DMS114 treated with DMSO at 0.1 percent for 48 hours (cell line): ENCODE data around the gene KLF6.

Experiments
- DNase-seq: peaks from one replicate; lab custom pipeline; 2025; ENCODE audit not compliant: unreplicated experiment; lab: John Stamatoyannopoulos, UW

KLF6 gene

DNA sequence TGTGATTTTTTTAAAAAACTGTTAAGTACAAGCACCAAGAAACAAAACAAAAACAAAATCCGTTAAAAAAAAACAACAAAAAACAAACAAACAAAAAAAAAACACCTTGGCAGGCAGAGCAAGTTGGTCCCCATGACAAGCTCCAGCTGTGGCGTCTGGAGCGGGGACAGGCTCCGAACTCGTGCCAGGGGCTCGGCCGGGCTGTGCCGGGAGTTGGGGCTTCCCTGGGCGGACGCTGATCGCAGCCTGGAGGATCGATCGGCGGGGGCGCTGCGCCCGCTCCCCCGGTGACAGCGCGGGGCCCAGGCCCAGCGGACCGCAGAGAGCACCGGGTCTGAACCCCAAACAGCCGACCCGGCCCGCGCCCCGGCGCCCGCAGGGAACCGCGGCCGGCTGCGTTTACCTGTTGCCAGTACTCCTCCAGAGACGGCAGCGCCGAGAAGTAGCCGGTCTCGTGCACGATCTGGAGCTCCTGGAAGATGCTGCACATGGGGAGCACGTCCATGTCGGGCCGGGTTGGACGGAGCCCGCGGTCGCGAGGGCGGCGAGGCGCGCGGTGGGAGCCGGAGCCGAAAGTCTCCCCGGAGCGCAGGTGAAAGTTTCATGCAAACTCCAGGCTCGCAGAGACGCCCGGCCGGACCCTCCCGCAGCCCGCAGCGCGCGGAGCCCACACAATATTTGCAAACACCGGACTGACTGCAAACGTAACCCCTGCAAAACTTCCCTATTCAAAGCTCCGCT lies at the start of gene KLF6:
Gene KLF6 (minus strand): TSS at position 700 of the 741 bp plus-strand sequence. CDS start 195 bp downstream, at position 505.
- DNase-seq: no peak

GRCh38 chr10:3834404-3834803 lies 49.4 kb upstream of the KLF6 start:
- DNase-seq: no peak

DNA sequence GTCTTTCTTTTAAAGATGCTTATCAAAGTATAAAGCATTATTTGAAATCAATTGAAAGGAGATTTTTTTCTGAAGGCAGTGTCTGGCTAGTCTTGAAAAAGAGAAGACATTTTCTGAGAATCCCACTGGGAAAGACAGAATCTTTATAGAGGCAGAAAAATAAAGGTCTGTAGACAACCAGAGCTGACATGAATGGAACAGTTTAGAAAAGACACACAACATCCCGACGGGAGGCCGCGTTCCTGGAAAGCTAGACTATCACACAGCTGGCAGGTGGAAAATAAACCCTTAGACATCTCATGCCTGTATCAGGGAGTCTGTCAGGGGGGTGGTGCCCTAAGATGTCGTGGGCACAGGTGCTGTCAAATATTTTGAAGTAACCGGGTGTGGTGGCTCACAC lies 48.0 kb upstream of the KLF6 start:
- DNase-seq: no peak

GRCh38 chr10:3832022-3832786 lies 47.2 kb upstream of the KLF6 start:
- DNase-seq: no peak

- DNase-seq: no peak
Observed at GRCh38 chr10:3831608-3832007, 46.6 kb upstream of the KLF6 start.

- no peak for DNase-seq
Observed at GRCh38 chr10:3830946-3831345, 45.9 kb upstream of the KLF6 start.

DNA sequence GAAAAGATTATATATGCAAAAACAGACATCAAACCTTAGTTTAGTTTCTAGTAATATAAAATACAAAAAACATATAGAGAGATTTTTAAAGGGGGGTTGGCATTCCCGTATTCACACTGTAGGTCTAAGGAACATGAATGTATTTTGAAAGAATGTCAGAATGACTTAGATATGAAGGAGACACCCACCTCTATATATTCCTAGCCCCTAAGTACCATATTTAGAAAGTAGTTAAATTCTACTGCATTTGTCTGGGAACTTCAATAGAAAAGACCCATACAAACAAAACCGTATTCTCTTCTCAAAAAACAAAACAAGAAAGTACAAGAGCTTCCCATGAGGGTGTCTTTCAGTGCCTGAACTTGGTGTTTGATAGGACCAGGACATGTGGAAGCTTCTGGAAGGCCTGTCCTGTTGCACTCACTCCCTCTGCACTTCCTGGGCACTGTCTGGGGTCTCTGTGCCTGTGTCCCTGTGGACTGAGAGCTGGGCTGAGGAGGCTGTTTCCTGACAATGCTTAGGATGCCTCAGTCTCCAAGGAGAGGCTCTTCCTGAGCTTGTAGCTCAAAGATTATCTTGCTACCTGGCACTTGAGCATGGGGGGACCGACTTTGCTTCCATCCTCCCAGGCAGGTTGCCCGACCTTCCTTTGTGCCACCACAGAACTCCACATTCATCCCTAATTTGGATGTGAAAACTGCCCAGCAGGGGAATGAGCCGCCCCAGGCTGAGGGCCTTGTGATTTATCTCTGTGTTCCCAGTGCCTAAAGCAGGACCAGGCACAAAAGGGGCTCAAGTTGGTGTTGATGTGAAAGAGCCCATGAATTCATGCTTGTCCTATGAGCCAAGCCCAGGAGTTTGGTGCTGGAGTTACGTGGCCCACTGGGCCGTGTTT lies 44.4 kb upstream of the KLF6 start:
- DNase-seq: no peak

DNA sequence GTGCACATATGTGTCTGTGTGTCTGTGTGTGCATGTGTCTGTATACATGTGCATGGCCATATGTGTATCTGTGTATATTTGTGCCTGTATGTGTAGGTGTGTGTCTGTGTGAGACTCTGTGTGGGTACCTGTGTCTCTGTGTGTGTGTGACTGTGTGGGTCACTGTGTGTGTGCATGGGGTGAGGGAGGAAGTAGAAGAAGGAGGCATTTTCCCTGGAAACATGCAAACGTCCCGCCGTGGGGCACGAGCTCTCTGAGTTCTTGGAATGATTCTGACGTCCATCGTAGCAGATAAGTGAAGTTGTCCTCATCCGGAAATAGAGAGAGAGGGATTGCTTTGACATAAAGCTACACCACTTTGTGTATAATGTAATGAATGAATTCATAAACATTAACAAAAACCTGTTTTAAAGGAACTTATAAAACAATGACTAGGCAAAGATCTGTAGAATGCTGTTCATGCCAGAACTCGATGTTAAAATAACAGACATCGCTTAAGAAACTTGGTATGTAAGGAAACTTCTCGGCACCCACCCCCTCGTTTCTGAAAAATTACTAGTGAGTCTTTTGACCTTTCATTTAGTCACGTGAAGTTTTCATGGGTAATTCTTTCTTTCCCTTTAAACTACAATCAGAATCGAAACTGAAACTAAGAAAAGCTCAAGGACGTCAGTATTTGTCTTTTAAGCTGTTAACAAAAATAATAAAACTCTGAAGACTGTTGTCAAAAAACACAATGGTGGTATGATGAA lies 43.6 kb upstream of the KLF6 start:
- no peak for DNase-seq

DNA sequence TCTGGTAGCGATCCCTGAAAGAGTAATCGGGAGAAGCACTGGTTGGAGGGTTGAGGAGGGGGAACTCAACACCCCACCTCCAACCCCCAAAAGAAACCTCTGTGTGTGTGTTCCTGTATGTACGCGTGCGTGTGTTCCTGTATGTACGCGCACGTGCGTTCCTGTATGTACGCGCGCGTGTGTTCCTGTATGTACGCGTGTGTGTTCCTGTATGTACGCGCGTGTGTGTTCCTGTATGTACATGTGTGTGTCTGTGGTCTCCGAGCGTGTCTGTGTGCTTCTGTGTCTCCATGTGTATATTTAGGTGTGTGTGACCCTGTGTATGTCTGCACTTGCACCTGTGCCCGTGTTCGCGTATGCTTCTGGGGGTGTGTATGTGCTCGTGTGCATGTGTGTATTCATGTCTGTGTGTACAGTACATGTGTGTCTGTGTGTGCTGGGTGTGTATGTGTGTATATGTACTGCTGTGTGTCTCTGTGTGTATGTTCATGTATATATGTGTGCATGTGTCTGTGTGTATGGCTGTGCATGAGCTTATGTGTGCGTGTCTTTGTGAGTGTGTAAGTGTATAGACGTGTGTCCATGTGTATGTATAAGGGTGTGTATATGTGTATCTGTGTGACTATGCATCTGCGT lies 42.9 kb upstream of the KLF6 start:
- DNase-seq: no peak

GRCh38 chr10:3827266-3827665 lies 42.3 kb upstream of the KLF6 start:
- no peak for DNase-seq

DNA sequence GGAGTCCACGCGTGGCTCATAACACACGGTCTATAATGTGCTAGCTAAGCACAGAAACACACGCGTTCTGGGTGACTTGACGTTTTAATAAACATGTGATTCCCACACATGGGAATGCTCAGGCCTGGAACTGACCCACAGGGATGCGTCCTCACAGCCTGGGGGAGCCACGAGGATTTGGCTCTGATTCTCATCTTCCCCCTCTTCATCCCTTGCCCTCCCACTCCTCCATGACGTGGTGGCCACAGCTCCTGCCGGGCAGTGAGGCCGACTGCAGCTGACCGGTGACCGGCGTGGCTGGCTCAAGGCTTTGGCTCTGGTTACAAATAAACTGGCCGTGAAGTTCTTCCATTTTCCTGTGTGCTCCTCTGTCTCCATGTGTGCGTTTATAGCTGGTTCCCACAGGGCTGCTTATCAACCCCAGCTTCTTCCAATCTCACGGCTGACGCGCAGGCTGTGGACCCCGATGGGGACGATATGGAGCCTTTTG lies 40.9 kb upstream of the KLF6 start:
- no peak for DNase-seq

DNA sequence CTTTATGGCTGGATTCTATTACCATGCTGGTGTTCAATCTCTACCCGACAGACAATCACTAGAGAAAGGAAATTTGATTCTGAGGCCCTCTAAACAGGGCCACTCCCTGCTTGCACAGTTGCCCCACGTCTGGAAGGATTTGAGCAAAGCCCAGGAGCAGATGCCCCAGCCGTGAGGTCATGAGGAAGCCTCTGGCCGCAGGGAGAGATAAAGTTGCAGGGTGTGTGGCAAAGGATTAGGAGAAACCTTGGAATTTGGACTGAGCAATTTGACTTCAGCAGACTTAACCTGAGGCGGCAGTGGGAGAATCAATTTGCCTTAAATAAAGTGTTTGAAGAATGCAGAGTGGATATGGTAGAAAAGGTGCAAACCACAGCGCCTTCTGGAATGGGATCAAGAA lies 40.2 kb upstream of the KLF6 start:
- no peak for DNase-seq

DNA sequence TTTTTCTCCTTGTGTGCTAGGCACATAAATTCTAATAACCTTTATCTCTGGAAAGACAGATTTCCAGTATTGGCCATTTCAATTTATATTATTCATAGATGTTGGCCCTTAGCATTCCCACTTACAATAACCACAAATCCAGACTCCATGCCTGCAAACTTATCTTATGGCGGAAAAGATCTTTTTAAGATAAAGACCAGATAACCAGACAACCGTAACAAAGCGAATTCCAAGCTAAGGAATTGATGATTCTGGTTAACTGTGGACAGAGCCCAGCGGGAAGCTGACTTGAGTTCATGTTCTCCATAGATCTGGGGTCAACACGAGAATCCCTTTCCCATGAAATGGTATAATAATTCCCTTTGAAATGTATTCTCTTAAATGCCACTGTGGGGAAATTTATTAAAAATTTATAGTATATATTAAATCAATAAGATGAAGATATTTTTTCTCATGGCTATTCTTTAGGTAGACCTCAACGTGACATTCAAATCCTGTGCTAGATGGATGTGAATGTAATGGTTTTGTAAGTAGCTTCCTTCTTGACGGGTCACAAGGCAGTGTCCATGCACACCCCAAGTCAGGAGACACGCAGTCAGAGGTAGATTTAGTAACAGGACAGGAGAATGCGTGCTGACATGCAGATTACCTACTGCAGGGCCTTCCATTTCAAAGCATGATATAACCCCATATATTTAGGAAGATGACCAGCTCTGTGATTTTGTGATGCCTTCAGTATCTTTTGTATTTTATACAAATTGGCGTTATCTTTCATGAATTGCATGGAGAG lies 37.7 kb upstream of the KLF6 start:
- DNase-seq: no peak

DNA sequence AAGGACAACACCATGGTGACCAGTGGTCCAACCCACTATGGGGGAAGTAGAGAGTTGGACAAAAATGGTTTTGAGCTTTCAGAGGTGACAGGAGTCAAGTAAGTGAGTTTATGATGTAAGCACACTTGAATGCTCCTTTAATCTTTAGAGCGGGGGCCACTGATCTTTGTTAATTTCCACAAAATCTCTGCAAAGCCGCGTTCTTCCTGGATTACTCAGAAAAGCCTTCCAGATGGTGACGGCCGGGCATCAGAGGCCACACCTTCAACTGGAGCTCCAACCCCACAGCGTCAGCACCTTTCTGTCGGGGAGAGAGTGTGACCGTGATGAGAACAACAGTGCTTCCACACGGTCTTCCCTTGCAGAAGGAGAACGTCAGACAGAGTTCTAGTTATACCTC lies 35.2 kb upstream of the KLF6 start:
- no peak for DNase-seq

DNA sequence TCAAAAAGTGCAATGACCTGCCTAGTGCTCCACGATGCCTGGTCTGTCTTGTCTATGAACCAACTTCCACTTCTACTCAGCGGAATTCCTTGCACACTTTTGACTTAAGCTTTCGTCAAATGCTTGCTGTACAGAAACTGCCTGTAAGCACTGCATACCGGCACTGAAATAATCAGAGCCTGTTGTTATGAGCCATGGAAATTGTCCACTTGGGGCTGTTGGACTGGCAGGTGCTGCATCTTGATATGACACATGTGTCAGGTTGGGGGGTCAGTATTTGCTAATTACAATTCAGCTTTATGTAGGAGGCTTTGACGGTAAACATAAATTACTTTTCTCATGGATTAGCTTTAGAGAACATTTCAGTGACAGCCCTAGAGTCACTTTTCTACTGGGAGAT lies 32.0 kb upstream of the KLF6 start:
- DNase-seq: no peak

DNA sequence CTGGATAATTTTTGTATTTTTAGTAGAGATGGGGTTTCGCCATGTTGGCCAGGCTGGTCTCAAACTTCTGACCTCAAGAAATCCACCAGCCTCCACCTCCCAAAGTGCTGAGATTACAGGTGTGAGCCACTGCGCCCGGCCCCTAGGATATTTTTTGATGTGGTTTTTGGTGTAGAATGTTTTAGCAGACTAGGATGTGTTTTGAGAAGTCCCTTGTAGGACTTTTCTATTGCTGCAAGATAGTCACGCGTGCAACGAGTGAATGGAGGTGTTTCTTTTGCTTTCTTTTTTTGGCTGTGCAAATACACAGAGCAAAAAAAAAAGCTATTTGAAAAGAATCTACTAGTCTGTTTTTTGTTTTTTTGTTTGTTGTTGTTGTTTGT lies 29.8 kb upstream of the KLF6 start:
- DNase-seq: no peak

DNA sequence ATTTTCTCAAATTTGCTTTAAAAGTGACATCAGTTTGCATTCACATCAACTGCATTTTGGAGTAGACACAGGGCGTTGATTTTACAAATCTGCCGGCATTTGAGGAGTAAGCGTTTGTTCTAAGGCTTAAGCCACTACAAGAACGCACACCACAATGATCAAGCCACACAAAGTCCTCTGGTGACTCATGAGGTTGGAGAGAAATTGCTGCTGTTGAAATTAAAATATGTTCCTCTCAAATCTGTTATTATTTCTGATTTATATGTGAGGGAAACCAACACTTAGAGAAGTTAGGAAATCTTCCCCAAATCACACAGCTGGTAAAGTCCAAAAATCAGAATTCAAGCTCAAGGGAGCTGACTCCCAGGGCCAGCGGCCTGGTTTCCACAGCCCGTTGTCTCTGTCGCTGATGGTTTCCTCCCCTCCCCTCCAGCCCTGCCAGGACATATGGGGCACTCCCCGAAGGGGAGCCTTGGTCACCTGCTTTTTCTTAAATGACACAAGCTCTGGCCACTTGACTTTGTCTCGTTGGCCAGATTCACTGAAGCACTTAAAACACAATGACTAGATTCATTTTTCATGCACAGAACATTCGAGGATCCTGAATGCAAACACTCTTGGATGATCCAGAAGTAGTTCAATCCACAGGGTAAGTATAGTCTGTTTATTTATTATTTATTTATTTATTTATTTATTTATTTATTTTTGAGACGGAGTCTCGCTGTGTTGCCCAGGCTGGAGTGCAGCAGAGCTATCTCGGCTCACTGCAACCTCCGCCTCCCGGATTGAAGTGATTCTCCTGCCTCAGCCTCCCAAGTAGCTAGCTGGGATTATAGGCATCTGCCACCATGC lies 29.2 kb upstream of the KLF6 start:
- DNase-seq: no peak

GRCh38 chr10:3813267-3813666 lies 28.3 kb upstream of the KLF6 start:
- no peak for DNase-seq

DNA sequence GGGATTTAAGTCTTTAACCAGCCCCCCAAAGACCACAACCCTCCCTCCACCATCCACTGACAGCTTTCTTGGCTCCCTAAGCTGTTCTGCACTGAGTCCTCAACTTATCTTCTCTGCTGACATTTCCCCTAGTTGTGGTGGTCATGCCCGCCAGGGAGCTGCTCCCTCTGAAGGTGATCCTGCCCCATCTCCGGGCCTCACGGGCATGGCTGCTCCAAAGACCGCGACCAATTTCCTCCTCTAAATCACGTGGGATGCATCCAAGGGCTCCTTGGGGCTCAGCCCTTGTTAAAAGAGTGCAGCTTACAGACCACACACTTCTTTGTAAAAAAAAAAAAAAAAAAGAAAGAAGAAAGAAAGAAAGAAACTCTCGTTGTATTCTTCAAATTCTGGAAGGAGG lies 27.1 kb upstream of the KLF6 start:
- DNase-seq: no peak
